Ishikawa (cell line): ENCODE data around the gene ZNF793.

Experiments used
- EP300 ChIP-seq: IDR thresholded peaks from 2 replicates; pipeline ENCODE4 v1.6.1; 2012; ENCODE audit warnings: borderline replicate concordance
- NFIC ChIP-seq: IDR thresholded peaks from 2 replicates; pipeline ENCODE4 v1.6.1; 2012
- RAD21 ChIP-seq: IDR thresholded peaks from 2 replicates; pipeline ENCODE4 v1.6.1; 2012; ENCODE audit warnings: low read depth
- TAF1 ChIP-seq: IDR thresholded peaks from 2 replicates; pipeline ENCODE4 v1.6.1; 2012; ENCODE audit warnings: low read depth, mild to moderate bottlenecking
- TCF12 ChIP-seq: IDR thresholded peaks from 2 replicates; pipeline ENCODE4 v1.6.1; 2012; ENCODE audit warnings: low read depth
- YY1 ChIP-seq: IDR thresholded peaks from 2 replicates; pipeline ENCODE4 v1.6.1; 2012; ENCODE audit warnings: low read depth
- ZBTB7A ChIP-seq: IDR thresholded peaks from 2 replicates; pipeline ENCODE4 v1.6.1; 2012; ENCODE audit warnings: low read depth
- TF ChIP-seq, protein P1 (sequence below): IDR thresholded peaks from 2 replicates; pipeline ENCODE4 v1.6.1; 2012
- TF ChIP-seq, protein P2 (sequence below): IDR thresholded peaks from 2 replicates; pipeline ENCODE4 v1.6.1; 2012

DNA sequence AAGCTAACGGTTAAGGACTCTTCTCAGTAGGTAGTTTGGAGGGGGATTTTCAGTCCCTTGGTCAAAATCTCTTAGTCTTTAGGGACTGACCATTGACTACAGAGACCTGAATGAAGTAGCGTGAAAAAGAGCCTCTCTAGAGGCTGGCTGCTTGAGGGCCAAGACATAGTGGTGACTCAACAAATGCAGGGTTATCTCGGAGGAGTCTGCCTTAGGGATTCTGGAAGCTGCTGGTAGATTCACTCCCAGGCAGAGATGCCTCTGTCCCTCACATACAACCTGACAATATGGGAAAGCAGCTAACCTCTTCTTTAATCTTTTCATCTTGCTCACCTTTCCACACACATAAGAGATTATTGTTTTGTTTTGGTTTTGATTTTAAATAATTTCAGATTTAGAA, 5.1 kb downstream of the ZNF793 start:
- TF ChIP-seq RAD21 (no peak), EP300 (no peak), TAF1 (no peak), ZBTB7A (no peak), NFIC (no peak), YY1 (no peak), TCF12 (no peak)
- TF ChIP-seq, protein P1, sequence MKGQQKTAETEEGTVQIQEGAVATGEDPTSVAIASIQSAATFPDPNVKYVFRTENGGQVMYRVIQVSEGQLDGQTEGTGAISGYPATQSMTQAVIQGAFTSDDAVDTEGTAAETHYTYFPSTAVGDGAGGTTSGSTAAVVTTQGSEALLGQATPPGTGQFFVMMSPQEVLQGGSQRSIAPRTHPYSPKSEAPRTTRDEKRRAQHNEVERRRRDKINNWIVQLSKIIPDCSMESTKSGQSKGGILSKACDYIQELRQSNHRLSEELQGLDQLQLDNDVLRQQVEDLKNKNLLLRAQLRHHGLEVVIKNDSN, result no peak
- TF ChIP-seq, protein P2, sequence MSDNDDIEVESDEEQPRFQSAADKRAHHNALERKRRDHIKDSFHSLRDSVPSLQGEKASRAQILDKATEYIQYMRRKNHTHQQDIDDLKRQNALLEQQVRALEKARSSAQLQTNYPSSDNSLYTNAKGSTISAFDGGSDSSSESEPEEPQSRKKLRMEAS, result no peak
